ENCODE data around the gene HTRA1.

GRCh38 chr10:122543676-122544445 is 82.5 kb downstream of the HTRA1 start:
- TF ChIP-seq CTCF (IDR thresholded peaks at IDR 0.05) = no peak
- TF ChIP-seq EZH2 (IDR thresholded peaks at IDR 0.05) = no peak
- no peak for TF ChIP-seq EZH2phosphoT487 (IDR thresholded peaks at IDR 0.05)

Data from neural progenitor cell (in vitro differentiated cells).